ENCODE data around the gene IGFL4.

- TF ChIP-seq REST (IDR thresholded peaks at IDR 0.05; ENCODE audit: low read depth, low read length): no peak
- no peak for TF ChIP-seq POLR2A (IDR thresholded peaks at IDR 0.05; ENCODE audit: low read depth, low read length)
- no peak for TF ChIP-seq RAD21 (IDR thresholded peaks at IDR 0.05; ENCODE audit: insufficient read depth, low read depth, low read length)
- no peak for TF ChIP-seq SIX5 (IDR thresholded peaks at IDR 0.05; ENCODE audit: low read depth, low read length, severe bottlenecking)
- no peak for TF ChIP-seq YY1 (IDR thresholded peaks at IDR 0.05; ENCODE audit: low read depth, low read length)
- TF ChIP-seq CEBPB (IDR thresholded peaks at IDR 0.05; ENCODE audit: borderline replicate concordance in 1 of 2, low read depth in 2 of 2, low read length in 2 of 2): no peak
- no peak for TF ChIP-seq PBX3 (IDR thresholded peaks at IDR 0.05; ENCODE audit: insufficient replicate concordance, low read depth, low read length)
- no peak for TF ChIP-seq CTCF (IDR thresholded peaks at IDR 0.05 in 2 of 3, conservative IDR thresholded peaks at IDR 0.05 in 1 of 3; ENCODE audit: control insufficient read depth in 2 of 3, extremely low read depth in 1 of 3, insufficient read depth in 1 of 3, low read depth in 3 of 3, low read length in 3 of 3)
- TF ChIP-seq E4F1 (IDR thresholded peaks at IDR 0.05; ENCODE audit: borderline replicate concordance, partially characterized antibody): no peak
- no peak for TF ChIP-seq CHD2 (IDR thresholded peaks at IDR 0.05; ENCODE audit: borderline replicate concordance, low read depth, low read length)
- TF ChIP-seq USF2 (IDR thresholded peaks at IDR 0.05; ENCODE audit: borderline replicate concordance, low read depth, low read length): no peak
Observed at GRCh38 chr19:46077815-46078167, 37.0 kb upstream of the IGFL4 start.

Measured in GM12878 (cell line).